ENCODE results near the gene EVI5L.
A peak's percentile ranks its signal among the peaks of the same experiment; 100 is the strongest.

EVI5L gene

DNA sequence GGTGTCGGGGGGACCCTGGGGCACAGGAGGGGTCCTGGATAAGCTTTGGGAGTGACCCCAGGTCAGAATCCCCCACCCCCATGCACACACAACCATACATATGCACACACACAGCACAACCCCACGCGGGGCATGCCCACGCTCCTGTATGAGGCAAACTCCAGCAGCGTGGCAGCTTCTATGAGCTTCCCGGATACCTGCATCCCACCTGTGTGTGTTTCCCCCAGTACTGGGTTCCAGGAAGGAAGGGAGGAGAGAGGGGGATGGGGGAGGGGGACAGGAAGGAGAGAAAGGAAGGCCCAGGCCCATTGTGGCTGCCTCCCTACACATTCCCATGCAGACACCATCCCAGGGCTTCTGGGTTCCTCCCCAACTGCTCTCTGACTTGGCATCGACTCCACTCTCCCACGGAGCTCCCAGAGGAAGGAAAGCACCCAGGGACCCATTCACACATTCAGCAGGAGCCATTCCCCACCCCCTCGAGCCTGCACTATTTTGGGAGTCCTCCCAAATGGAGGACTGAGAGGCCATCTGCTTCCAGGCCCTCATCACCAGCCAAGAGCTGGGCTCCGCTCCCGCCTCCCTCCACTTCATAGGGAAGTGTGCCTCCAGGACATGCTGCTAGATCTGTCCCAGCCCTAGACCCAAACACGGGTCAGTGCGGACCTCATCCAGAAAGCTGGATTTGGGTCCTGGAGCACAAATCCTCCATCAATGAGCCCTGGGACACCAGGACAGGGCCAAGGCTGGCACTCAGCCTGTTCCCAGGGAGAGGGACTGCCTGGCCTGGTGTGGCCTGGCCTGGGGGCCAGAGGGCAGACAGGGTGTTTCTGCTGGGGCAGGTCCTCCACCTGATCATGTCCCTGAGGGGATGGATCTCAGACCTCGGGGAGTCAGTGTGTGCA, 30.9 kb downstream of the EVI5L start:
- no peak for DNase-seq (ENCODE audit: low spot score)

DNA sequence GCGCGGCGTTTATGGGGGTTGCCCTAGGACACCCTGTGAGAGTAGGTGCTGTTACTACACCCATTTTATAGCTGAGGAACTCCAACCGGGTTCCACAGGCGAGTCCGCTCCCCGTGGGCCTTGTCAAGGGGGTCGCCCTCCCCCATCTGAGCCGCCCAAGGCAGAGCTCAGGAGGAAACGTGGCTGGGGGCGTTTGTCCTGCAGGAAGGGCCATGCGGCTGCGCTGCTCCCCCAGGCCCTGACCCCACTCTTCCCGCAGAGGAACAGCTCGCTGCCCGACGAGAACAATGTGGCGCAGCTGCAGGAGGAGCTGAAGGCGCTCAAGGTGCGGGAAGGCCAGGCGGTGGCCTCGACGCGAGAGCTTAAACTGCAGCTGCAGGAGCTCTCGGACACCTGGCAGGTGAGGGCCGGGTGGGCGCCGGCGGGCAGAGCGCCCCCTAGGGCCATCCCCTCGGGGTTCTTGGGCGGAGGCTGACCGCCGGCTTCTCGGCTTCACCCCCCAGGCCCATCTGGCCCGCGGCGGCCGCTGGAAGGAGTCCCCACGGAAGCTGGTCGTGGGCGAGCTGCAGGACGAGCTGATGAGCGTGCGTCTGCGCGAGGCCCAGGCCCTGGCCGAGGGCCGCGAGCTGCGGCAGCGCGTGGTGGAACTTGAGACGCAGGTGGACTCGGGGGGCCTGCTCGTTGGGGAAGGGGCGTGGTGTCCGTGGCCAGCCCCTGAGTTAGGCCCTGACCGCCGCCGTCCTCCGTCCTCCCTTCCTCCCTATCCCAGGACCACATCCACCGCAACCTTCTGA, 31.8 kb downstream of the EVI5L start:
- DNase-seq (ENCODE audit: low spot score) = peak; percentile 76

DNA sequence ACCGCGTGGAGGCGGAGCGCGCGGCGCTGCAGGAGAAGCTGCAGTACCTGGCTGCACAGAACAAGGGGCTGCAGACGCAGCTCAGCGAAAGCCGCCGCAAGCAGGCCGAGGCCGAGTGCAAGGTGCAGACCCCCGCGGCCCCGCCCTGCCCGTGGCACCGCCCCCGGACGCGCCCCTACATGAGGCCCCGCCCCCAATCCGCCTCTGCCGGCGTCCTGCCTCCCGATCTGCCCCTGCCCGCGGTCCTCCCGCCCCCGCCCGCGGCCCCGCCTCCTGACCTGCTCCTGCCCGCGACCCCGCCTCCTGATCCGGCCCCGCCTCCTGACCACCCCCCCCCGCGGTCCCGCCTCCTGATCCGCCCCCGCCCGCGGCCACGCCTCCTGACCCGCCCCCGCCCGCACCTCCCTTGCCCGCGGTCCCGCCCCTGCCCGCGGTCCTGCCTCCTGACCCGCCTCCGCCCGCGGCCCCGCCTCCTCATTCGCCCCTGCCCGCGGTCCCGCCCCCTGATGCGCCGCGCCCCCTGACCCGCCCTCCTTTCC, 32.5 kb downstream of the EVI5L start:
- peak; percentile 93 for DNase-seq (ENCODE audit: low spot score)

DNA sequence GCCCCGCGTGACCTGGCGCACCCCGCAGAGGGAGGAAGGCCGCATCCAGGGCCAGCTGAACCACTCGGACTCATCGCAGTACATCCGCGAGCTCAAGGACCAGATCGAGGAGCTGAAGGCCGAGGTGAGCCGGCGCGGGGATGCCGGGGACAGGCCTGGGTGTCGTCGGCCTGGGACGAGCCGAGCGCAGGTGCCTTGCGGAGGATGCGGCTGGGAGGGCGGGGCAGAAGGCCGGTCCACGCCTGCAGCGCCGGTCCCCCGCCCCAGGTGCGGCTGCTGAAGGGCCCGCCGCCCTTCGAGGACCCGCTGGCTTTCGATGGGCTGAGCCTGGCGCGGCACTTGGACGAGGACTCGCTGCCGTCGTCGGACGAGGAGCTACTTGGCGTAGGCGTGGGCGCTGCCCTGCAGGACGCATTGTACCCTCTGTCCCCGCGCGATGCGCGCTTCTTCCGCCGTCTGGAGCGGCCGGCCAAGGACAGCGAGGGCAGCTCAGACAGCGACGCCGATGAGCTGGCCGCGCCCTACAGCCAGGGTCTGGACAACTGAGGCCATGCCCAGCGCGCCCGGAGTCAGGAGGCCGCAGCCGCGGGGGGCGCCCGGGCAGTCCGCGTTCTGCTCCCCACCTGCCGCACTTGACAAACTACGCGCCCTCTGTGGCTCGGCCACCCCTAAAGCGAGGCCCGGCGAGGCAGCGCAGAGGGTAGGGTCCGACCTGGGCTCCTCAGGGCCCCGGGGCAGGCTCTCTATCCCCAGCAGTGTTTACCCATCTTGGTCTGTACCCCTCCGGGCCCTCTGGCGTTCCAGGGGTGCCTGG, 33.3 kb downstream of the EVI5L start:
- no peak for DNase-seq (ENCODE audit: low spot score)

DNA sequence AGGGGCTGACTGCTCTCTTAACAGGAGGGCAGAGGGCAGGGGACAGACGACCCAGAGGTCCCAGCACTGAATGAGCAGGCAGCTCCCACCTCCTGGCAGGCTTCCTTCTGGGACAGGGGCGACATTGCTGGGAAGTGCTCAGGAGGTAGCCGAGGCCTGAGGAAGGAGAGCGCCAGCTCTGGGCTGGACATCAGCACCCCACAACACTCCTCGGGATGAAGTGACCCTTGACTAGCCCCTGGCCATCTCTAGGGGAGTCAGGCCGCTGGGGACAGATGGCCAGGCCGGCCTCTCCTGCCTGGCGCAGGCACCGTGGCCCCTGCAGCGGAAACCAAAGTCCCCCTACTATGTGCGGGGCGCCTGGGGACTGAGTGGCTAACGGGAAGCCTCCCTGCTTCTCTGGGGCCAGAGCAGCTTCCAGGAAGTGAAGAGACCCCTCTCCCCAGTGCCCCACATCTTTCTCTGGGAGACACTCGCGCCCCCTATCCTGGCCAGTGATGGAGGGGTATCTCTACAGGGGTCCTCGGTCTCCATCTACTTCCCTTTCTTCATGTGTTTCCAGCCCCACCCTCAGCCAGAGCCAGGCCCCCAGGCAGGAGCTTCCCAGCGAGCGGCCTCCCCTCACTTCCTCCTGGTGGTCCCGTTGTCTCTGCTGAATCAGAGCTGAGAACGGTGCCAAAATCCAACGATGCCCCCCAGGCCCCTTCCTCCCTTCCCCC, 34.1 kb downstream of the EVI5L start:
- no peak for DNase-seq (ENCODE audit: low spot score)

DNA sequence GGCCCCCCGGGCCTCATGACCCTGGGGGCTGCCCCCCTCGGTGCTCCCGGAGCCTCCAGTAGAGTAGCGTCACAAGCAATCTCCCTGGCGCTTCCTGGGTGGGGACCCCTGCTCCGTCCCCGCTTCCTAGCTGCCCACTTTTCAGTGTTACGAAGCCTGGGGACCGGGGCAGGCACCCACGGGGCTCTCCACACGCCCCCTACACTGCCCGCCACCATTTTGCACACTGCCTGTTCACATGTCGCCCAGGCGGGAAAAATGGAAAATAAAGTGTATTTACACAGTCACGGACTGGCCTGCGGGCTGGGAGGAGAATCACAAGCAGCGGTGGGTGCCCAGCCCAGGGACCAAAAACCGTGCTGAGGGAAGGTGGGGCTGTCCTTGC, 34.7 kb downstream of the EVI5L start:
- DNase-seq (ENCODE audit: low spot score) = no peak

- no peak for DNase-seq (ENCODE audit: low spot score)
Measured at GRCh38 chr19:7865262-7865911, 35.4 kb downstream of the EVI5L start.

DNA sequence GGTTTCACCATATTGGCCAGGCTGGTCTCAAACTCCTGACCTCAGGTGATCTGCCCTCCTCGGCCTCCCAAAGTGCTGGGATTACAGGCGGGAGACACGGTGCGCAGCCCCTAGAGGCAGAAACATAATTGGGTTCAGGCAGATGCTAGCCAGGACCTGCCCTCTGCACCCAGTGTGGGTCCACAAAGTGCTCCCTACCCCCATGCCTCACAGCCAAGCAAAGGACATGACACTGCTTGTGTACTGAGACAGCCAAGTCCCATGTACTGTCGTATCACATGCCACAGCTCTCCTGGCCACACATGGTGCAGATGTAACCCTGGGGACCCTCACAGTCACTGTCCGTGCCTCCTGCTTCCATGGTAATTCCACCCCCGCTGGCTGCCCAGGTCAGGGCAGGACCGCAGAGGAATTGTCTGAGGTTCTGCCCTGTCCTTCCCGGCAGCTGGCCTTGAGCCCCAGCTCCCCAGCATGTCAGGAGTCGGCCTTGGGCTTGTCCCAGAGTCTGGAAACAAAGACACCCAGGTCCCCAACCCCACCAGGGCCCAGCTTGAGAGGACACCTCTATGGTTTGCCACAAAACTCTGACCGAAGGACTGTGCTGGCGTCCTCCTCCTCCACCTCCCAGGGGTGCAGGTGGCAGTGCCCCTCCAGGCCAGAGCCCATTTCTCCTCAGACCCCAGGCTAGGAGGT, 36.5 kb downstream of the EVI5L start:
- no peak for DNase-seq (ENCODE audit: low spot score)

- DNase-seq (ENCODE audit: low spot score) = no peak
Measured at GRCh38 chr19:7867092-7867844, 37.2 kb downstream of the EVI5L start.

DNA sequence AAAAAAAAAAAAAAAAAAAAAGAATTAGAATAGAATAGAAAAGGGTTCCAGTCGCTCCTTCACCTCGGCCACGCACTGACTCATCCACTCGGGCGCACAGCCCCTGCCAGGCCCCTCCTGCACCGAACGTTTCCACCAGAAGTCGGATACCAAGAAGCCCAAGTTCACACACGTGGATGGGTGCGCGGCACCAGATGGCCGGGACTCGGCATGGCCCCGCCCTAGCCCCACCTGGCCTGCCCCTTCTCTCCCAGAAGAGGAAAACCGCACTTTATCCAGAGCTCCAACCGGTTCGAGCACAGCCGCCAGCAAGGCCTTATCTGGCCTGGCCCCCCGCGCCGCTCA, 38.3 kb downstream of the EVI5L start:
- DNase-seq (ENCODE audit: low spot score) = no peak

DNA sequence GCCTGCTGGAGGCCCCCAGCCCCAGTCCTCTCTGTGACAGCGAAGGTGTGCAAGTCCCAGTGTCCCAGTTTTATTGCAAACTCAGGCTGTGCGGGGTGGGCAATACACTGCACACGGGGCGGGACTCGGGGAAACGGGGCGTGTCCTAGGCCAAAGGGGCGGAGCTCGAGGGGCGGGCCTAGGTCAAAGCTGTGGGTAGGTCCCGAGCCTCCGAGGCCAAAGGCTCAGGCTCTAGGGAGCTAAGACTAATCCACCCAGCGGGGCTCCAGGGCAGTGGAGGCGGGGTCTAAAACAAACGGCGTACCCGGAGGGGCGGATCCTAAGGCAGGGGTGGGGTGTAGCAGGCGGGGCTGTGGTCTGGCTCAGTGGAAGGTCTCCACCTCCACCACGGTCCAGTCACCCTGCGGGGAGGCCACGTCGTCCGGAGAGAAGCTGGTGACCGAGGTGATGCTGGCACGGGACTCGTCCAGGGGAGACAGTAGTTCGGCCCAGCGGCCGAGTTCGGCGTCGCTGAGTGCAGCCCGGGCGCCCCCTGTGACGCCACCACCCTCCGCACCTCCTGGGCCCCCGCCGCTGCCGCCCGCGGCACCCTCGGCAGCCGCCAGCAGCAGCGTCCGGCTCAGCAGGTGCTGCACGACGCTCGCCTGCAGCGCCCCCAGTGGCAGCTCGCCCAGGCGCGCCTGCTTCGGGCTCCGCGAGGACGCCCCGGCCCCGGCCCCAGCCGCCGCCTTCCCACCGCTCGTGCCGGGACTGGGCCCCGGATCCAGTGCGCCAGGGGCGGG, 38.8 kb downstream of the EVI5L start:
- DNase-seq (ENCODE audit: low spot score) = peak; percentile 76

GRCh38 chr19:7869453-7869909, 39.5 kb downstream of the EVI5L start:
- peak; percentile 50 for DNase-seq (ENCODE audit: low spot score)

DNA sequence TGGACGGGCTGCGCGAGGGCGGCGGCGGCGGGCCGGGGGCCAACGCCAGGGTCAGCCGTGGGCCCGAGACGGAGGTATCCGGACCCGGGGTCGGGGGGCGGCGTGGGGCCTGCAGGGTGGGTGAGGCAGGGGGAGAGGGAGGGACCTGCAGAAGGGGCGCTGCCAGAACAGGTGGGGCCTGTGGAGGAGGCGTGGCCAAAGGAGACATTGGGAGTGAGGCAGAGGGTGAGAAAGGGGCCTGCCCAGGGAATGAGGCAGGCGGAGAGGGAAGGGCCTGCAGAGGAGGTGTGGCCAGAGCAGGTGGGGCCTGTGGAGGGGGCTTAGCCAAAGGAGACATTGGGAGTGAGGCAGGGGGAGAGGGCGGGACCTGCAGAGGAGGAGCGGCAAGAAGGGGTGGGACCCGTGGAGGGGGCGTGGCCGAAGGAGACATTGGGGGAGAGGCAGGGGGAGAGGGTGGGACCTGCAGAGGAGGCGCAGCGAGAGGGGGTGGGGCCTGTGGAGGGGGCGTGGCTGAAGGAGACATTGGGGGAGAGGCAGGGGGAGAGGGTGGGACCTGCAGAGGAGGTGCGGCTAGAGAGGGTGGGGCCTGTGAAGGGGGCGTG, 40.0 kb downstream of the EVI5L start:
- DNase-seq (ENCODE audit: low spot score) = no peak

DNA sequence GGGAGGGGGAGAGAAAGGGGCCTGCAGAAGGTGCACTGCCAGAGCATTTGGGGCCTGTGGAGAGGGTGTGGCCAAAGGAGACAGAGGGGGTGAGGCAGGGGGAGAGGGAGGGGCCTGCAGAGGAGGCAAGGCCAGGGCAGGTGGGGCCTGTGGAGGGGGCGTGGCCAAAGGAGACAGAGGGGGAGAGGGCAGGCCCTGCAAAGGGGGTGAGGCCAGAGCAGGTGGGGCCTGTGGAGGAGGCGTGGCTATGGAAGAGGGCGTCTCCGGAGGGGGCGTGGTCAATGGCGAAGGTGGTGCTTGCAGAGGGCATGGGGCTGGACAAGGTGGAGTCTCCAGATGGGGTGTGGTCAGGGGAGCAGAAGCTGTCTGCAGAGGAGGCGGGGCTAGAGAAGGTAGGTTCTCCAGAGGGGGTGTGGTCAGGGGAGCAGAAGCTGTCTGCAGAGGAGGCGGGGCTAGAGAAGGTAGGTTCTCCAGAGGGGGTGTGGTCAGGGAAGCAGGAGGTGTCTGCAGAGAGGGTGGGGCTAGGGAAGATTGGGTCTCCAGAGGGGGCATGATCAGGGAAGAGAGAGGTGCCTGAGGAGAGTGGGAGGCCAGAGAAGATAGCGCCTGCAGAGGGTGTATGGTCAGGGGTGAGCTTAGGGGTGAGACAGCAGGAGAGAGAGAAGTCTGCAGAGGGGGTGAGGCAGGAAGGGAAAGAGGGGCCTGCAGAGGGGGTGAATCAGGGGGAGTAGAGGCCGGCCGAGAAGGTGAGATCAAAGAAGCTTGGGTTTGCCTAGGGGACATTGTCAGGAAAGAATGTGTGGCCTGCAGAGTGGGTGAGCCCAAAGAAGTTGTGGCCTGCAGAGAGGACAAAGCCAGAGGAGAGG, 40.8 kb downstream of the EVI5L start:
- no peak for DNase-seq (ENCODE audit: low spot score)

- DNase-seq (ENCODE audit: low spot score) = peak; percentile 71
Measured at GRCh38 chr19:7871437-7872305, 41.7 kb downstream of the EVI5L start.

Measured in iPS-NIHi11 (cell line).